VCaP (cell line): ENCODE measurements around the gene ERN1.
"Not testable (repeated sequence)": the region's sequence is repeated elsewhere in the genome, so short reads cannot be mapped to it uniquely, and the experiment has no call there.

Source experiments
- H3K27ac ChIP-seq: fragments of 450-650 bp; 2 replicates; pipeline ENCODE4 v1.5.1; 2017
- CTCF ChIP-seq: fragments of 450-650 bp; conservative IDR thresholded peaks from 2 replicates; pipeline ENCODE4 v1.5.1; 2017; ENCODE audit warnings: mild to moderate bottlenecking, moderate library complexity

Gene ERN1

GRCh38 chr17:64129765-64130558 lies at the start of gene ERN1:
Gene ERN1, minus strand, starts transcription at chr17:64130144. Its CDS starts 115 bp downstream, at chr17:64130029.
- peak within 1 kb of the TSS; percentile 91 for H3K27ac ChIP-seq
- TF ChIP-seq CTCF, result no peak

- not testable (repeated sequence) for H3K27ac ChIP-seq
Observed at GRCh38 chr17:64179024-64179423, 49.1 kb upstream of the ERN1 start.

GRCh38 chr17:64178011-64178825 lies 48.3 kb upstream of the ERN1 start:
- H3K27ac ChIP-seq, result no peak overlapping the region
- TF ChIP-seq CTCF, result no peak

- H3K27ac ChIP-seq, result no peak overlapping the region
Observed at GRCh38 chr17:64177311-64178010, 47.5 kb upstream of the ERN1 start.

GRCh38 chr17:64176556-64176955 lies 46.6 kb upstream of the ERN1 start:
- H3K27ac ChIP-seq, result no peak overlapping the region
- TF ChIP-seq CTCF, result no peak

More at GRCh38 chr17:64177311-64178010, 47.5 kb upstream of the ERN1 start:
- no peak for TF ChIP-seq CTCF

GRCh38 chr17:64174686-64175456 lies 44.9 kb upstream of the ERN1 start:
- TF ChIP-seq CTCF, result no peak
- no peak overlapping the region for H3K27ac ChIP-seq

GRCh38 chr17:64173646-64174045 lies 43.7 kb upstream of the ERN1 start:
- no peak for TF ChIP-seq CTCF
- no peak overlapping the region for H3K27ac ChIP-seq
